HepG2 (cell line): ENCODE results near the gene CABP2. TPM values are rescaled to one million over a fixed set of nuclear protein-coding genes. Genes with fewer than 3 reads are reported as not detected.
A peak's percentile ranks its signal among the peaks of the same experiment; 100 is the strongest.

Experiments
- ARID3A ChIP-seq: IDR thresholded peaks from 2 replicates; pipeline ENCODE4 v1.6.1; 2012; ENCODE audit warnings: low read depth, low read length, improper control_type of control experiment
- ELK4 ChIP-seq: sonication (generic); formaldehyde crosslinking; IDR thresholded peaks from 2 replicates; pipeline ENCODE4 v1.9.0; 2021; ENCODE audit warnings: missing genetic modification reagents, borderline replicate concordance
- KDM1A ChIP-seq: IDR thresholded peaks from 2 replicates; pipeline ENCODE4 v1.6.1; 2016; ENCODE audit warnings: missing compliant biosample characterization
- KLF6 ChIP-seq: IDR thresholded peaks from 2 replicates; pipeline ENCODE4 v1.8.0; 2016; ENCODE audit warnings: missing biosample characterization, missing genetic modification reagents
- PBX3 ChIP-seq: sonication (generic); formaldehyde crosslinking; IDR thresholded peaks from 2 replicates; pipeline ENCODE4 v1.8.1; 2023; ENCODE audit warnings: missing genetic modification reagents, inconsistent platforms, borderline replicate concordance
- SP4 ChIP-seq: sonication (generic); formaldehyde crosslinking; IDR thresholded peaks from 2 replicates; pipeline ENCODE4 v1.8.1; 2023; ENCODE audit warnings: mild to moderate bottlenecking, missing genetic modification reagents
- ZHX1 ChIP-seq: sonication (generic); formaldehyde crosslinking; IDR thresholded peaks from 2 replicates; pipeline ENCODE4 v1.8.1; 2022; ENCODE audit warnings: low read depth, mild to moderate bottlenecking, missing genetic modification reagents
- ZHX2 ChIP-seq, 2 experiments: sonication (generic) in 1 of 2; formaldehyde crosslinking in 1 of 2; IDR thresholded peaks; 2 replicates each; pipeline versions ENCODE4 v1.6.1 to v1.9.0; 2014 to 2022; ENCODE audit warnings: antibody characterized with exemption in 1 of 2, borderline replicate concordance in 1 of 2, inconsistent platforms in 1 of 2, low read depth in 1 of 2, missing genetic modification reagents in 1 of 2
- ZNF430 ChIP-seq: sonication (generic); formaldehyde crosslinking; IDR thresholded peaks from 2 replicates; pipeline ENCODE4 v1.9.0; 2021; ENCODE audit warnings: mild to moderate bottlenecking, missing genetic modification reagents
- polyA plus RNA-seq, 8 experiments: library from polyadenylated mRNA; depleted of rRNA in 3 of 8; stranded (reverse) in 7 of 8; unstranded in 1 of 8; fragments of >200 nt; fragmentation: Illumina TruSeq in 4 of 8; extraction: Trizol in 4 of 8; gene quantifications; 2 replicates each; pipeline versions ENCODE4 v1.2.1 to v1.2.3, GENCODE V29; 2011 to 2016; ENCODE audit warnings: low read depth in 4 of 8, missing spikeins in 1 of 8, mixed read lengths in 1 of 8; ENCODE audit not compliant: insufficient read depth in 1 of 8
- total RNA-seq, 5 experiments: library from RNA; depleted of rRNA; stranded (reverse); fragments of >200 nt; fragmentation: Illumina TruSeq; extraction: Trizol; gene quantifications; 2 replicates each; pipeline ENCODE4 v1.2.3, GENCODE V29; 2016; ENCODE audit warnings: low read depth in 1 of 5

CABP2 gene
- total and polyA plus RNA-seq, 2 of the 13 experiments (the other 11 are each of a cell fraction or from before 2014, with no cell fraction given) = not detected

- TF ChIP-seq PBX3 (no peak), ZHX2 (IDR thresholded peaks at IDR 0.05; ENCODE audit: low read depth) (peak; percentile 10), ZHX2 (CRISPR knock-in tag; IDR thresholded peaks at IDR 0.05; ENCODE audit: borderline replicate concordance) (no peak), ZHX1 (CRISPR knock-in tag) (peak; percentile 59; the same call in 1 of the 2 replicates), KLF6 (CRISPR knock-in tag) (no peak), ZNF430 (CRISPR knock-in tag) (peak; percentile 19; the same call in 1 of the 2 replicates), SP4 (CRISPR knock-in tag) (peak; percentile 36; the same call in 1 of the 2 replicates), ARID3A (no peak), ELK4 (CRISPR knock-in tag) (no peak), KDM1A (CRISPR knock-in tag) (no peak)
Measured at GRCh38 chr11:67505605-67506396, 17.4 kb downstream of the CABP2 start (continued).
